ENCODE results near the gene FOXP2. TPM values are rescaled to one million over a fixed set of nuclear protein-coding genes. Genes with fewer than 3 reads are reported as not detected.

Gene FOXP2
- total RNA-seq, 1 donor from 2014 or later: 1.1 TPM

DNA sequence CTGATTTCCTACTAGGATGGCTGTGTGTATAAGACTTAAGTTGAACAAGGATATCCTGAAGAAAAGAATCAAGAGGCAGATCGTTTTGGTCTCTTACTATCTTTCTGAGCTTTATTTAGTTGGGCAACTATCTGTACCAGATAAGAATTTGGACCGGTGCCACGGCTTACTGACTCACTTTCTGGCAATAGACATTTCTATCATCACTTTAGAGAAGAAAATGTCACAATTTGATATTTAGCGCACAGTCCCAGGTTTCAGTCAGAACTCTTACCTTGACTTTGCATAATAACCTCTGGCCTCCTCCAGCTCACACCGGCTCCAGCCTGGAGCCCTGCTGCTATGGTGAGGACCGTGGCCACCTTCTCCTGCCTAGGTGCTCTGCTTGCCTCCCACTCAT lies 289.1 kb downstream of the FOXP2 start:
- no peaks in the 10 kb centered on the region for H4K20me1 ChIP-seq (ENCODE audit: low read depth)
- Mint-ChIP-seq H3K27me3 (ENCODE audit: insufficient read depth, low read depth) (no peaks in the 10 kb centered on the region), H3K27ac (no peak overlapping the region), H3K9me3 (no peaks in the 10 kb centered on the region), H3K4me1 (no peaks in the 10 kb centered on the region), H3K36me3 (no peaks in the 10 kb centered on the region), H3K4me3 (no peak overlapping the region)
- H3K27me3 ChIP-seq: no peaks in the 10 kb centered on the region
- TF ChIP-seq EZH2phosphoT487 (IDR thresholded peaks at IDR 0.05): no peak
- TF ChIP-seq, protein P1, sequence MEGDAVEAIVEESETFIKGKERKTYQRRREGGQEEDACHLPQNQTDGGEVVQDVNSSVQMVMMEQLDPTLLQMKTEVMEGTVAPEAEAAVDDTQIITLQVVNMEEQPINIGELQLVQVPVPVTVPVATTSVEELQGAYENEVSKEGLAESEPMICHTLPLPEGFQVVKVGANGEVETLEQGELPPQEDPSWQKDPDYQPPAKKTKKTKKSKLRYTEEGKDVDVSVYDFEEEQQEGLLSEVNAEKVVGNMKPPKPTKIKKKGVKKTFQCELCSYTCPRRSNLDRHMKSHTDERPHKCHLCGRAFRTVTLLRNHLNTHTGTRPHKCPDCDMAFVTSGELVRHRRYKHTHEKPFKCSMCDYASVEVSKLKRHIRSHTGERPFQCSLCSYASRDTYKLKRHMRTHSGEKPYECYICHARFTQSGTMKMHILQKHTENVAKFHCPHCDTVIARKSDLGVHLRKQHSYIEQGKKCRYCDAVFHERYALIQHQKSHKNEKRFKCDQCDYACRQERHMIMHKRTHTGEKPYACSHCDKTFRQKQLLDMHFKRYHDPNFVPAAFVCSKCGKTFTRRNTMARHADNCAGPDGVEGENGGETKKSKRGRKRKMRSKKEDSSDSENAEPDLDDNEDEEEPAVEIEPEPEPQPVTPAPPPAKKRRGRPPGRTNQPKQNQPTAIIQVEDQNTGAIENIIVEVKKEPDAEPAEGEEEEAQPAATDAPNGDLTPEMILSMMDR (IDR thresholded peaks at IDR 0.05): no peak
- no peak for TF ChIP-seq EZH2 (IDR thresholded peaks at IDR 0.05)
- peaks cover 4% of the 10 kb centered on the region for H3K36me3 ChIP-seq
- H3K4me2 ChIP-seq: no peak overlapping the region
- H2AFZ ChIP-seq (replicated peaks): no peak overlapping the region
- H3K79me2 ChIP-seq (ENCODE audit: low read depth): no peaks in the 10 kb centered on the region
- no peaks in the 10 kb centered on the region for H3F3A ChIP-seq (ENCODE audit: low read depth)
- no peak overlapping the region for H3K9ac ChIP-seq
- no peaks in the 10 kb centered on the region for H3K4me1 ChIP-seq
- H3K4me3 ChIP-seq: no peak overlapping the region
- no peaks in the 10 kb centered on the region for H3K9me3 ChIP-seq (ENCODE audit: low read depth)
- H3K27ac ChIP-seq: no peak overlapping the region
- DNase-seq (ENCODE audit: low spot score): no peak

DNA sequence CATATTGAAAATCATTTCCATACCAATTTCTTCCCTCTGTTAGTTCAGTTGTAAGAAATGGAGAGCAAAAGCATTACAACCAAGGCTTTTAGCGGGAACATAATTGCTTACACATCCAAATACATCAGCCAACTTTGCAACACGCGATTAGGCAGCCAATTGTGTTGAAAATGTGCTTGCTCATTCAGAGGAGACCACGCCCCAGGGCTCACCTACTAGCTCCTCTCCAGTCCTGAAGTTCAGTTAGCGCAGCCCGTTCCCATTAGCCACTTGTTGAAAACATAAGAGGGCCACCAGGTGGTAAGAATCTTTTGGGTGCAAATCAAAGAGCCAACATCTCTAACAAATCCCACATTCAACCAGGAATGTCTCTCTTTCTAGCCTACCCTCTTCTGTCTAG lies 294.0 kb downstream of the FOXP2 start:
- Histone ChIP-seq H3K4me1 (peaks cover 12% of the 10 kb centered on the region), H3K27me3 (no peaks in the 10 kb centered on the region), H3K9ac (no peak overlapping the region), H3F3A (ENCODE audit: low read depth) (no peaks in the 10 kb centered on the region), H3K4me2 (no peak overlapping the region), H4K20me1 (ENCODE audit: low read depth) (no peaks in the 10 kb centered on the region), H3K27ac (no peak overlapping the region), H3K36me3 (no peaks in the 10 kb centered on the region), H3K4me3 (no peak overlapping the region), H2AFZ (replicated peaks) (peak overlapping the region; percentile 31), H3K9me3 (ENCODE audit: low read depth) (no peaks in the 10 kb centered on the region), H3K79me2 (ENCODE audit: low read depth) (no peaks in the 10 kb centered on the region)
- Mint-ChIP-seq H3K27me3 (ENCODE audit: insufficient read depth, low read depth) (no peaks in the 10 kb centered on the region), H3K4me1 (peaks cover 13% of the 10 kb centered on the region), H3K36me3 (no peaks in the 10 kb centered on the region), H3K9me3 (peaks cover 2% of the 10 kb centered on the region), H3K4me3 (no peak overlapping the region), H3K27ac (no peak overlapping the region)
- TF ChIP-seq EZH2 (IDR thresholded peaks at IDR 0.05) (no peak), EZH2phosphoT487 (IDR thresholded peaks at IDR 0.05) (no peak)
- TF ChIP-seq, protein P1 (IDR thresholded peaks at IDR 0.05): no peak
- DNase-seq (ENCODE audit: low spot score): no peak

DNA sequence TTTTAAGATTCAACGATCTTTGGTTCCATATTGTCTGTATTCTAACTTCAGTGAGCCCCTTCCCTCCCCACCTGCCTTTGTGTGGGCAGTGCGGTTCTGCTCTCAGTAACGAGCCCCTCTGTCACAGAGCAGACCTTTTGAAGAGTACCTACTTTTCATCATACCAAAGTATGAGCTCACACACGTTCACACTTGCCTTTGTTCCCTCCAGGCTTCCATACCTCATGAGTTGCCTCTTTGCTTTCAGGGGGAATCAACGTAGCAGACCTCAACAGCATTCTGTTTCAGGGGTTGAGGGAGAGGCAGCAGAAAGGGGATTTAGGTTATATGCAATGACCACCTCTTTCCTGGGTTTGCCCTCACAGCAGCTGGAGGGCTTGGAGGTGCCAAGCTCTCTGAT lies 295.9 kb downstream of the FOXP2 start:
- no peaks in the 10 kb centered on the region for H3K36me3 Mint-ChIP-seq
- Histone ChIP-seq H3K27me3 (no peaks in the 10 kb centered on the region), H3K4me2 (no peak overlapping the region), H3F3A (ENCODE audit: low read depth) (no peaks in the 10 kb centered on the region), H4K20me1 (ENCODE audit: low read depth) (no peaks in the 10 kb centered on the region), H2AFZ (replicated peaks) (peak overlapping the region; percentile 18), H3K27ac (no peak overlapping the region), H3K36me3 (no peaks in the 10 kb centered on the region), H3K9me3 (ENCODE audit: low read depth) (no peaks in the 10 kb centered on the region), H3K4me1 (peaks cover 12% of the 10 kb centered on the region), H3K9ac (no peak overlapping the region), H3K79me2 (ENCODE audit: low read depth) (no peaks in the 10 kb centered on the region), H3K4me3 (no peak overlapping the region)
- peaks cover 13% of the 10 kb centered on the region for H3K4me1 Mint-ChIP-seq
- peaks cover 2% of the 10 kb centered on the region for H3K9me3 Mint-ChIP-seq
- DNase-seq (ENCODE audit: low spot score): peak; percentile 5
- H3K27me3 Mint-ChIP-seq (ENCODE audit: insufficient read depth, low read depth): no peaks in the 10 kb centered on the region
- H3K27ac Mint-ChIP-seq: no peak overlapping the region
- no peak for TF ChIP-seq EZH2 (IDR thresholded peaks at IDR 0.05)
- no peak overlapping the region for H3K4me3 Mint-ChIP-seq

DNA sequence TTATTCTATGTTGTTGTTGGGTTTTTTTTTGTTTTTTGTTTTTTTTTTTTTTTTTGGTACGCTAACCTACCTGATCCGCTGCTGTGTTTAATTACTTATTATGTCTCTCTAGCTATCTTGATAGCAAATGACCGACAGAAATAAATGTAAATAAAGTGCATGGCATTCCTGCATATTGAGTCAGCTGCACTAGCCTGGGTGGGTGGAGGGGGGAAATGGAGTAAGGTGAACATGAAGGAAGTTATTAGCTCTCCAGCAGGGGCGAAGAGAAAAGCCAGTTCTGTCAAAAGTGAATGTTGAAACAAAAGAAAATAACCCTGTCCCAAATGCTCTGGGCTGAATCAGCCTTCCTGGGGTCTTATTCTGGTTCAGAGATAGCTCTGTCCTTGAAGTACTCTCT lies 296.6 kb downstream of the FOXP2 start:
- Histone ChIP-seq H3K36me3 (no peaks in the 10 kb centered on the region), H3K4me3 (no peak overlapping the region), H3K27me3 (no peaks in the 10 kb centered on the region), H3K4me2 (peak overlapping the region; percentile 0), H4K20me1 (ENCODE audit: low read depth) (no peaks in the 10 kb centered on the region), H3K9me3 (ENCODE audit: low read depth) (no peaks in the 10 kb centered on the region), H3K79me2 (ENCODE audit: low read depth) (no peaks in the 10 kb centered on the region), H2AFZ (replicated peaks) (no peak overlapping the region), H3F3A (ENCODE audit: low read depth) (no peaks in the 10 kb centered on the region), H3K9ac (no peak overlapping the region), H3K4me1 (peaks cover 12% of the 10 kb centered on the region), H3K27ac (no peak overlapping the region)
- DNase-seq (ENCODE audit: low spot score): no peak
- Mint-ChIP-seq H3K4me3 (no peak overlapping the region), H3K4me1 (peaks cover 13% of the 10 kb centered on the region), H3K9me3 (peaks cover 2% of the 10 kb centered on the region), H3K27ac (no peak overlapping the region), H3K36me3 (no peaks in the 10 kb centered on the region), H3K27me3 (ENCODE audit: insufficient read depth, low read depth) (no peaks in the 10 kb centered on the region)
- TF ChIP-seq EZH2phosphoT487 (IDR thresholded peaks at IDR 0.05): no peak
